GM23338 (cell line): Measurements from ENCODE around the gene ARMC5. TPM values are rescaled to one million over a fixed set of nuclear protein-coding genes. Genes with fewer than 3 reads are reported as not detected.

Source experiments
- ATAC-seq: fragments of 200-7000 bp; cut with Tn5 transposase; 3 replicates; pipeline ENCODE4 v1.9.1; 2020
- DNase-seq: peaks from one replicate; pipeline ENCODE4 v3.0.0-alpha.2; 2015; ENCODE audit warnings: low spot score
- H2AFZ ChIP-seq: fragments of 200-600 bp; sonication (generic); 2 replicates; pipeline ENCODE4 v1.8.0; 2016; ENCODE audit warnings: antibody characterized with exemption, mild to moderate bottlenecking, moderate library complexity
- H3F3A ChIP-seq: fragments of 200-600 bp; sonication (generic); replicated peaks from 2 replicates; pipeline ENCODE4 v1.8.0; 2017; ENCODE audit warnings: antibody characterized with exemption, mixed run types, low read depth
- H3K27ac ChIP-seq: fragments of 200-600 bp; sonication (generic); 2 replicates; pipeline ENCODE4 v1.6.1; 2016; ENCODE audit warnings: low read depth
- H3K27me3 ChIP-seq: fragments of 200-600 bp; sonication (generic); 2 replicates; pipeline ENCODE4 v1.8.0; 2016; ENCODE audit warnings: mild to moderate bottlenecking, mixed run types, moderate library complexity; ENCODE audit not compliant: insufficient read depth
- H3K36me3 ChIP-seq: fragments of 200-600 bp; sonication (generic); 2 replicates; pipeline ENCODE4 v1.8.0; 2016; ENCODE audit warnings: mild to moderate bottlenecking; ENCODE audit not compliant: insufficient read depth
- H3K4me1 ChIP-seq: fragments of 200-600 bp; sonication (generic); 2 replicates; pipeline ENCODE4 v1.8.0; 2016; ENCODE audit warnings: mild to moderate bottlenecking, moderate library complexity; ENCODE audit not compliant: insufficient read depth
- H3K4me2 ChIP-seq: fragments of 200-600 bp; sonication (generic); 2 replicates; pipeline ENCODE4 v1.7.1; 2017; ENCODE audit warnings: mixed run types
- H3K4me3 ChIP-seq: fragments of 200-600 bp; sonication (generic); 2 replicates; pipeline ENCODE4 v1.6.1; 2016; ENCODE audit warnings: mixed run types
- H3K79me2 ChIP-seq: fragments of 200-600 bp; sonication (generic); replicated peaks from 2 replicates; pipeline ENCODE4 v1.8.0; 2017; ENCODE audit warnings: mild to moderate bottlenecking; ENCODE audit not compliant: insufficient read depth
- H3K9me2 ChIP-seq: fragments of 200-600 bp; sonication (generic); 2 replicates; pipeline ENCODE4 v1.8.0; 2017; ENCODE audit not compliant: insufficient read depth
- H4K20me1 ChIP-seq: fragments of 200-600 bp; sonication (generic); replicated peaks from 2 replicates; pipeline ENCODE4 v1.8.0; 2017; ENCODE audit warnings: mild to moderate bottlenecking; ENCODE audit not compliant: insufficient read depth
- H3K27ac Mint-ChIP-seq: 2 replicates; pipeline ENCODE4 v1.8.0; 2020; ENCODE audit warnings: inconsistent platforms, mild to moderate bottlenecking, moderate library complexity, mixed read lengths
- H3K27me3 Mint-ChIP-seq: 3 replicates; pipeline ENCODE4 v1.8.0; 2022; ENCODE audit warnings: low read depth, mild to moderate bottlenecking, moderate library complexity, mixed read lengths, inconsistent platforms; ENCODE audit not compliant: insufficient read depth, poor library complexity
- H3K36me3 Mint-ChIP-seq: 3 replicates; pipeline ENCODE4 v1.8.0; 2021; ENCODE audit warnings: low read depth, mild to moderate bottlenecking, inconsistent platforms, moderate library complexity, mixed read lengths
- H3K4me1 Mint-ChIP-seq: 3 replicates; pipeline ENCODE4 v1.8.0; 2020; ENCODE audit warnings: mild to moderate bottlenecking, inconsistent platforms, mixed read lengths
- H3K4me3 Mint-ChIP-seq: 3 replicates; pipeline ENCODE4 v1.8.0; 2021; ENCODE audit warnings: moderate library complexity, mild to moderate bottlenecking, inconsistent platforms, mixed read lengths
- H3K9me3 Mint-ChIP-seq: 3 replicates; pipeline ENCODE4 v1.8.0; 2020; ENCODE audit warnings: moderate library complexity, mild to moderate bottlenecking, inconsistent platforms, mixed read lengths
- CREB1 ChIP-seq: fragments of 250-450 bp; sonication (Bioruptor Pico); IDR thresholded peaks from 2 replicates; pipeline ENCODE4 v1.5.0; 2020; ENCODE audit warnings: low read depth, mild to moderate bottlenecking, moderate library complexity
- EZH2 ChIP-seq: fragments of 200-600 bp; sonication (generic); IDR thresholded peaks from one replicate; pipeline ENCODE4 v1.8.0; 2017; ENCODE audit warnings: antibody characterized with exemption, mild to moderate bottlenecking, low read depth; ENCODE audit not compliant: unreplicated experiment
- EZH2phosphoT487 ChIP-seq: fragments of 200-600 bp; sonication (generic); IDR thresholded peaks from one replicate; pipeline ENCODE4 v1.8.1; 2018; ENCODE audit warnings: antibody characterized with exemption; ENCODE audit not compliant: unreplicated experiment
- JUNB ChIP-seq: IDR thresholded peaks from one replicate; pipeline ENCODE4 v1.6.1; 2016; ENCODE audit warnings: antibody characterized with exemption; ENCODE audit not compliant: unreplicated experiment
- NANOG ChIP-seq: IDR thresholded peaks from 2 replicates; pipeline ENCODE4 v1.6.1; 2016; ENCODE audit warnings: antibody characterized with exemption, borderline replicate concordance
- POLR2AphosphoS5 ChIP-seq: IDR thresholded peaks from 2 replicates; pipeline ENCODE4 v1.6.1; 2016; ENCODE audit warnings: antibody characterized with exemption, low read depth
- STAT1 ChIP-seq: IDR thresholded peaks from one replicate; pipeline ENCODE4 v1.6.1; 2016; ENCODE audit warnings: antibody characterized with exemption; ENCODE audit not compliant: unreplicated experiment
- ZNF114 ChIP-seq: fragments of 250-450 bp; sonication (Bioruptor Pico); IDR thresholded peaks from 2 replicates; pipeline ENCODE4 v1.5.0; 2020; ENCODE audit warnings: mild to moderate bottlenecking, moderate library complexity
- ZNF331 ChIP-seq: fragments of 250-450 bp; sonication (Bioruptor Pico); IDR thresholded peaks from 2 replicates; pipeline ENCODE4 v1.5.0; 2020; ENCODE audit warnings: low read depth, mild to moderate bottlenecking, moderate library complexity
- polyA plus RNA-seq: library from polyadenylated mRNA; unstranded; fragments of >200 nt; fragmentation: Nextera tagmentation; extraction: Ambion mirVana; gene quantifications from 2 replicates; pipeline ENCODE4 v1.2.1, GENCODE V29; 2016
- total RNA-seq: library from RNA; depleted of rRNA; stranded (reverse); fragments of >200 nt; shearing (Covaris generic); gene quantifications from 2 replicates; pipeline ENCODE4 v1.2.3, GENCODE V29; 2014
- TF ChIP-seq, protein P1 (sequence below), 2 experiments: fragments of 200-600 bp in 1 of 2; sonication (generic) in 1 of 2; conservative IDR thresholded peaks; 2 replicates each; pipeline versions ENCODE4 v1.5.1 to v1.6.1; 2016 to 2017; ENCODE audit warnings: antibody characterized with exemption in 2 of 2, low read depth in 2 of 2, mild to moderate bottlenecking in 2 of 2, moderate library complexity in 1 of 2
- TF ChIP-seq, protein P2 (sequence below): IDR thresholded peaks from one replicate; pipeline ENCODE4 v1.6.1; 2018; ENCODE audit warnings: antibody characterized with exemption; ENCODE audit not compliant: unreplicated experiment
- TF ChIP-seq, protein P3 (sequence below): IDR thresholded peaks from 2 replicates; pipeline ENCODE4 v1.6.1; 2016; ENCODE audit warnings: antibody characterized with exemption
- TF ChIP-seq, protein P4 (sequence below): fragments of 250-450 bp; sonication (Bioruptor Pico); IDR thresholded peaks from 2 replicates; pipeline ENCODE4 v1.5.0; 2020; ENCODE audit warnings: mild to moderate bottlenecking, moderate library complexity

Gene ARMC5
- total and polyA plus RNA-seq, 2 experiments from 2014 or later: 5.9 to 11.3 TPM

DNA sequence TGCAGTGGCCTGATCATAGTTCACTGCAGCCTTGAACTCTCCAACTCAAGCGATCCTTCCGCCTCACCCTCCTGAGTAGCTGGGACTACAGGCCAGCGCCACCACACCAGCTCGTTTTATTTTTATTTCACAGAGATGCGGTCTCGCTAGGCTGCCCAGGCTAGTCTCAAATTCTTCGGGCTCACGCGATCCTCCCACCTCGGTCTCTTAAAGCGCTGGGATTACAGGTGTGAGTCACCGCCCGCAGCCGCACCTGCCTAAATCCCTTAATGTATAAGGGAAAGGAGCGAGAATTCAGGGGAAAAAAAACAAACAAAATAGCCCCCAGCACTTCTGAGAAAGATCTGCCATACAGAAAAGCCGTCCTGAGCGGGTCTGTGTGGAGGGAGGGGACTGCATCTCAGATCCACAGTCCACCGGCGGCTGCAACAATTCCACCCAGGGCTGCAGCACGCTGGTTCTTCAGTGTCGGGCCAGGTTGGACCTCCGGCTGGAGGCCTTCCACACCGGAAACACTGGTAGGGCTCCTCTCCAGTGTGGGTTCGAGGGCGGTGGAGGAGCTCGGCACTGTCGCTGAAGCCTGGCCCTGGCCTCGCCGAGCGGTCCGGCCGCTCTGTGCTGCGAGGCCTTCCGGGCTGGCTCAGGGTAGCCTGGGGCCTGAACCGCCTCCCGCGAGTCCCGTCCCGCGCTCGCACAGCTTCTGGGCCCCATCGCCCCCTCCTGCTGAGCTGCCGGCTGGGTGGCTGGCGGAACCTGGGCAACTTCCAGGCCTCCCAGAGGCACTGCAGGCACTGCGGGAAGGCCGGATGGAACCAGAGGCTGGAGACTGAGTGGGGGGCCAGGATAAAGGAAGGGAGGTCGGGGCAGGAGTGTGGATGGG lies 23.7 kb upstream of the ARMC5 start:
- Mint-ChIP-seq H3K27me3 (peaks cover 4% of the 10 kb centered on the region), H3K36me3 (no peaks in the 10 kb centered on the region), H3K4me3 (no peak overlapping the region), H3K27ac (no peak overlapping the region), H3K4me1 (peaks cover 7% of the 10 kb centered on the region), H3K9me3 (no peaks in the 10 kb centered on the region)
- ATAC-seq (peak; percentile 82), DNase-seq (peak; percentile 27)
- no peak for TF ChIP-seq CREB1 (CRISPR knock-in tag)
- TF ChIP-seq ZNF331 (CRISPR knock-in tag): no peak
- no peak for TF ChIP-seq EZH2
- TF ChIP-seq, protein P1, sequence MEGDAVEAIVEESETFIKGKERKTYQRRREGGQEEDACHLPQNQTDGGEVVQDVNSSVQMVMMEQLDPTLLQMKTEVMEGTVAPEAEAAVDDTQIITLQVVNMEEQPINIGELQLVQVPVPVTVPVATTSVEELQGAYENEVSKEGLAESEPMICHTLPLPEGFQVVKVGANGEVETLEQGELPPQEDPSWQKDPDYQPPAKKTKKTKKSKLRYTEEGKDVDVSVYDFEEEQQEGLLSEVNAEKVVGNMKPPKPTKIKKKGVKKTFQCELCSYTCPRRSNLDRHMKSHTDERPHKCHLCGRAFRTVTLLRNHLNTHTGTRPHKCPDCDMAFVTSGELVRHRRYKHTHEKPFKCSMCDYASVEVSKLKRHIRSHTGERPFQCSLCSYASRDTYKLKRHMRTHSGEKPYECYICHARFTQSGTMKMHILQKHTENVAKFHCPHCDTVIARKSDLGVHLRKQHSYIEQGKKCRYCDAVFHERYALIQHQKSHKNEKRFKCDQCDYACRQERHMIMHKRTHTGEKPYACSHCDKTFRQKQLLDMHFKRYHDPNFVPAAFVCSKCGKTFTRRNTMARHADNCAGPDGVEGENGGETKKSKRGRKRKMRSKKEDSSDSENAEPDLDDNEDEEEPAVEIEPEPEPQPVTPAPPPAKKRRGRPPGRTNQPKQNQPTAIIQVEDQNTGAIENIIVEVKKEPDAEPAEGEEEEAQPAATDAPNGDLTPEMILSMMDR (conservative IDR thresholded peaks at IDR 0.05; ENCODE audit: low read depth in 2 of 2): no peak
- TF ChIP-seq ZNF114 (CRISPR knock-in tag): no peak
- TF ChIP-seq, protein P2, sequence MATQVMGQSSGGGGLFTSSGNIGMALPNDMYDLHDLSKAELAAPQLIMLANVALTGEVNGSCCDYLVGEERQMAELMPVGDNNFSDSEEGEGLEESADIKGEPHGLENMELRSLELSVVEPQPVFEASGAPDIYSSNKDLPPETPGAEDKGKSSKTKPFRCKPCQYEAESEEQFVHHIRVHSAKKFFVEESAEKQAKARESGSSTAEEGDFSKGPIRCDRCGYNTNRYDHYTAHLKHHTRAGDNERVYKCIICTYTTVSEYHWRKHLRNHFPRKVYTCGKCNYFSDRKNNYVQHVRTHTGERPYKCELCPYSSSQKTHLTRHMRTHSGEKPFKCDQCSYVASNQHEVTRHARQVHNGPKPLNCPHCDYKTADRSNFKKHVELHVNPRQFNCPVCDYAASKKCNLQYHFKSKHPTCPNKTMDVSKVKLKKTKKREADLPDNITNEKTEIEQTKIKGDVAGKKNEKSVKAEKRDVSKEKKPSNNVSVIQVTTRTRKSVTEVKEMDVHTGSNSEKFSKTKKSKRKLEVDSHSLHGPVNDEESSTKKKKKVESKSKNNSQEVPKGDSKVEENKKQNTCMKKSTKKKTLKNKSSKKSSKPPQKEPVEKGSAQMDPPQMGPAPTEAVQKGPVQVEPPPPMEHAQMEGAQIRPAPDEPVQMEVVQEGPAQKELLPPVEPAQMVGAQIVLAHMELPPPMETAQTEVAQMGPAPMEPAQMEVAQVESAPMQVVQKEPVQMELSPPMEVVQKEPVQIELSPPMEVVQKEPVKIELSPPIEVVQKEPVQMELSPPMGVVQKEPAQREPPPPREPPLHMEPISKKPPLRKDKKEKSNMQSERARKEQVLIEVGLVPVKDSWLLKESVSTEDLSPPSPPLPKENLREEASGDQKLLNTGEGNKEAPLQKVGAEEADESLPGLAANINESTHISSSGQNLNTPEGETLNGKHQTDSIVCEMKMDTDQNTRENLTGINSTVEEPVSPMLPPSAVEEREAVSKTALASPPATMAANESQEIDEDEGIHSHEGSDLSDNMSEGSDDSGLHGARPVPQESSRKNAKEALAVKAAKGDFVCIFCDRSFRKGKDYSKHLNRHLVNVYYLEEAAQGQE: no peak
- TF ChIP-seq POLR2AphosphoS5: no peak
- no peak for TF ChIP-seq STAT1
- no peak for TF ChIP-seq EZH2phosphoT487
- TF ChIP-seq, protein P3, sequence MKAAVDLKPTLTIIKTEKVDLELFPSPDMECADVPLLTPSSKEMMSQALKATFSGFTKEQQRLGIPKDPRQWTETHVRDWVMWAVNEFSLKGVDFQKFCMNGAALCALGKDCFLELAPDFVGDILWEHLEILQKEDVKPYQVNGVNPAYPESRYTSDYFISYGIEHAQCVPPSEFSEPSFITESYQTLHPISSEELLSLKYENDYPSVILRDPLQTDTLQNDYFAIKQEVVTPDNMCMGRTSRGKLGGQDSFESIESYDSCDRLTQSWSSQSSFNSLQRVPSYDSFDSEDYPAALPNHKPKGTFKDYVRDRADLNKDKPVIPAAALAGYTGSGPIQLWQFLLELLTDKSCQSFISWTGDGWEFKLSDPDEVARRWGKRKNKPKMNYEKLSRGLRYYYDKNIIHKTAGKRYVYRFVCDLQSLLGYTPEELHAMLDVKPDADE: no peak
- no peak for TF ChIP-seq JUNB
- TF ChIP-seq, protein P4, sequence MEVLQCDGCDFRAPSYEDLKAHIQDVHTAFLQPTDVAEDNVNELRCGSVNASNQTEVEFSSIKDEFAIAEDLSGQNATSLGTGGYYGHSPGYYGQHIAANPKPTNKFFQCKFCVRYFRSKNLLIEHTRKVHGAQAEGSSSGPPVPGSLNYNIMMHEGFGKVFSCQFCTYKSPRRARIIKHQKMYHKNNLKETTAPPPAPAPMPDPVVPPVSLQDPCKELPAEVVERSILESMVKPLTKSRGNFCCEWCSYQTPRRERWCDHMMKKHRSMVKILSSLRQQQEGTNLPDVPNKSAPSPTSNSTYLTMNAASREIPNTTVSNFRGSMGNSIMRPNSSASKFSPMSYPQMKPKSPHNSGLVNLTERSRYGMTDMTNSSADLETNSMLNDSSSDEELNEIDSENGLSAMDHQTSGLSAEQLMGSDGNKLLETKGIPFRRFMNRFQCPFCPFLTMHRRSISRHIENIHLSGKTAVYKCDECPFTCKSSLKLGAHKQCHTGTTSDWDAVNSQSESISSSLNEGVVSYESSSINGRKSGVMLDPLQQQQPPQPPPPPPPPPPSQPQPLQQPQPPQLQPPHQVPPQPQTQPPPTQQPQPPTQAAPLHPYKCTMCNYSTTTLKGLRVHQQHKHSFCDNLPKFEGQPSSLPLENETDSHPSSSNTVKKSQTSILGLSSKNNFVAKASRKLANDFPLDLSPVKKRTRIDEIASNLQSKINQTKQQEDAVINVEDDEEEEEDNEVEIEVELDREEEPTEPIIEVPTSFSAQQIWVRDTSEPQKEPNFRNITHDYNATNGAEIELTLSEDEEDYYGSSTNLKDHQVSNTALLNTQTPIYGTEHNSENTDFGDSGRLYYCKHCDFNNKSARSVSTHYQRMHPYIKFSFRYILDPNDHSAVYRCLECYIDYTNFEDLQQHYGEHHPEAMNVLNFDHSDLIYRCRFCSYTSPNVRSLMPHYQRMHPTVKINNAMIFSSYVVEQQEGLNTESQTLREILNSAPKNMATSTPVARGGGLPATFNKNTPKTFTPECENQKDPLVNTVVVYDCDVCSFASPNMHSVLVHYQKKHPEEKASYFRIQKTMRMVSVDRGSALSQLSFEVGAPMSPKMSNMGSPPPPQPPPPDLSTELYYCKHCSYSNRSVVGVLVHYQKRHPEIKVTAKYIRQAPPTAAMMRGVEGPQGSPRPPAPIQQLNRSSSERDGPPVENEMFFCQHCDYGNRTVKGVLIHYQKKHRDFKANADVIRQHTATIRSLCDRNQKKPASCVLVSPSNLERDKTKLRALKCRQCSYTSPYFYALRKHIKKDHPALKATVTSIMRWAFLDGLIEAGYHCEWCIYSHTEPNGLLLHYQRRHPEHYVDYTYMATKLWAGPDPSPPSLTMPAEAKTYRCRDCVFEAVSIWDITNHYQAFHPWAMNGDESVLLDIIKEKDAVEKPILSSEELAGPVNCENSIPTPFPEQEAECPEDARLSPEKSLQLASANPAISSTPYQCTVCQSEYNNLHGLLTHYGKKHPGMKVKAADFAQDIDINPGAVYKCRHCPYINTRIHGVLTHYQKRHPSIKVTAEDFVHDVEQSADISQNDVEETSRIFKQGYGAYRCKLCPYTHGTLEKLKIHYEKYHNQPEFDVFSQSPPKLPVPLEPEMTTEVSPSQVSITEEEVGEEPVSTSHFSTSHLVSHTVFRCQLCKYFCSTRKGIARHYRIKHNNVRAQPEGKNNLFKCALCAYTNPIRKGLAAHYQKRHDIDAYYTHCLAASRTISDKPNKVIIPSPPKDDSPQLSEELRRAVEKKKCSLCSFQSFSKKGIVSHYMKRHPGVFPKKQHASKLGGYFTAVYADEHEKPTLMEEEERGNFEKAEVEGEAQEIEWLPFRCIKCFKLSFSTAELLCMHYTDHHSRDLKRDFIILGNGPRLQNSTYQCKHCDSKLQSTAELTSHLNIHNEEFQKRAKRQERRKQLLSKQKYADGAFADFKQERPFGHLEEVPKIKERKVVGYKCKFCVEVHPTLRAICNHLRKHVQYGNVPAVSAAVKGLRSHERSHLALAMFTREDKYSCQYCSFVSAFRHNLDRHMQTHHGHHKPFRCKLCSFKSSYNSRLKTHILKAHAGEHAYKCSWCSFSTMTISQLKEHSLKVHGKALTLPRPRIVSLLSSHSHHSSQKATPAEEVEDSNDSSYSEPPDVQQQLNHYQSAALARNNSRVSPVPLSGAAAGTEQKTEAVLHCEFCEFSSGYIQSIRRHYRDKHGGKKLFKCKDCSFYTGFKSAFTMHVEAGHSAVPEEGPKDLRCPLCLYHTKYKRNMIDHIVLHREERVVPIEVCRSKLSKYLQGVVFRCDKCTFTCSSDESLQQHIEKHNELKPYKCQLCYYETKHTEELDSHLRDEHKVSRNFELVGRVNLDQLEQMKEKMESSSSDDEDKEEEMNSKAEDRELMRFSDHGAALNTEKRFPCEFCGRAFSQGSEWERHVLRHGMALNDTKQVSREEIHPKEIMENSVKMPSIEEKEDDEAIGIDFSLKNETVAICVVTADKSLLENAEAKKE (CRISPR knock-in tag): no peak
- no peak for TF ChIP-seq NANOG
- H2AFZ ChIP-seq: peak overlapping the region; percentile 66; the same call in 1 of the 2 replicates
- H3K36me3 ChIP-seq: no peaks in the 10 kb centered on the region
- no peak overlapping the region for H3K4me2 ChIP-seq
- H3K9me2 ChIP-seq: no peaks in the 10 kb centered on the region
- H4K20me1 ChIP-seq: no peaks in the 10 kb centered on the region
- H3K27me3 ChIP-seq: no peaks in the 10 kb centered on the region
- H3F3A ChIP-seq: no peaks in the 10 kb centered on the region
- no peaks in the 10 kb centered on the region for H3K4me1 ChIP-seq
- H3K79me2 ChIP-seq: no peaks in the 10 kb centered on the region
- no peak overlapping the region for H3K27ac ChIP-seq
- no peak overlapping the region for H3K4me3 ChIP-seq
